Transverse colon (tissue), 4 donors: ENCODE data around the gene TP53BP2. TPM values are rescaled to one million over a fixed set of nuclear protein-coding genes. Genes with fewer than 3 reads are reported as not detected.

ENCODE experiments used
- DNase-seq: peaks from one replicate; pipeline ENCODE4 v3.0.0-alpha.2; 2019
- H3K27ac ChIP-seq, 4 donors: fragments of 200-600 bp; sonication (generic); 2 replicates each; pipeline ENCODE4 v1.5.1; 2016 to 2018; ENCODE audit warnings: inconsistent platforms in 4 of 4
- H3K27me3 ChIP-seq: fragments of 200-600 bp; sonication (generic); 2 replicates; pipeline ENCODE4 v1.5.1; 2017; ENCODE audit warnings: inconsistent platforms
- H3K36me3 ChIP-seq, 4 donors: fragments of 200-600 bp; sonication (generic); 2 replicates each; pipeline ENCODE4 v1.5.1; 2017 to 2019; ENCODE audit warnings: inconsistent platforms in 4 of 4
- H3K4me1 ChIP-seq, 4 donors: fragments of 200-600 bp; sonication (generic); 2 replicates each; pipeline ENCODE4 v1.5.1; 2017 to 2020; ENCODE audit warnings: inconsistent platforms in 4 of 4
- H3K4me3 ChIP-seq, 4 donors: fragments of 200-600 bp; sonication (generic); 1 replicate in 1 of 4; 2 replicates in 3 of 4; pipeline versions ENCODE4 v1.5.1 to v1.6.1; 2017 to 2019; ENCODE audit warnings: inconsistent platforms in 4 of 4
- H3K9me3 ChIP-seq, 2 donors: fragments of 200-600 bp; sonication (generic); 2 replicates each; pipeline ENCODE4 v1.5.1; 2017 to 2019; ENCODE audit warnings: inconsistent platforms in 2 of 2
- EP300 ChIP-seq: sonication (generic); formaldehyde crosslinking; IDR thresholded peaks from one replicate; pipeline ENCODE4 v1.6.1; 2017; ENCODE audit warnings: antibody characterized with exemption, low read depth
- POLR2A ChIP-seq: fragments of 450-650 bp; IDR thresholded peaks from one replicate; pipeline ENCODE4 v1.6.1; 2016; ENCODE audit warnings: antibody characterized with exemption, mild to moderate bottlenecking, moderate library complexity
- POLR2AphosphoS5 ChIP-seq, 3 donors: sonication (generic); formaldehyde crosslinking; IDR thresholded peaks; one replicate each; pipeline ENCODE4 v1.6.1; 2016; ENCODE audit warnings: antibody characterized with exemption in 3 of 3
- WGBS, 2 donors: methylation state at CpG; one replicate each; pipeline ENCODE4 v1.1.5; 2018; ENCODE audit warnings: low coverage in 1 of 2; 5-methylcytosine and 5-hydroxymethylcytosine counted together
- in situ Hi-C, 4 donors: fragments of 200-750 bp; cut with MboI; loops; one replicate each; pipeline versions ENCODE4 v1.15.0 to v1.15.1; 2017; ENCODE audit warnings: low sequenced_read_pairs in 3 of 4, low pct_ligation_motif_present in 1 of 4, low pct_unique_long_range_greater_than_20kb in 1 of 4
- intact Hi-C: fragments of 100-400 bp; cut with DNase I; formaldehyde crosslinking; loops from one replicate; pipeline ENCODE4 v1.15.1; 2023; ENCODE audit warnings: low total_unique reads
- total RNA-seq, 4 donors: library from RNA; depleted of rRNA; stranded (reverse); fragments of >200 nt; gene quantifications; one replicate each; pipeline ENCODE4 v1.1.0, GENCODE V29; 2016
- TF ChIP-seq, protein P1 (sequence below), 5 experiments: fragments of 200-600 bp in 3 of 5; fragments of 450-650 bp in 2 of 5; sonication (generic) in 3 of 5; IDR thresholded peaks; 1 replicate in 2 of 5; 2 replicates in 3 of 5; pipeline ENCODE4 v1.5.1; 2016 to 2017; ENCODE audit warnings: antibody characterized with exemption in 5 of 5, inconsistent platforms in 3 of 5, mild to moderate bottlenecking in 2 of 5, moderate library complexity in 1 of 5

The TP53BP2 gene
- total RNA-seq, 4 donors from 2014 or later, result 11.9 to 82.7 (median 31.2) TPM

DNA sequence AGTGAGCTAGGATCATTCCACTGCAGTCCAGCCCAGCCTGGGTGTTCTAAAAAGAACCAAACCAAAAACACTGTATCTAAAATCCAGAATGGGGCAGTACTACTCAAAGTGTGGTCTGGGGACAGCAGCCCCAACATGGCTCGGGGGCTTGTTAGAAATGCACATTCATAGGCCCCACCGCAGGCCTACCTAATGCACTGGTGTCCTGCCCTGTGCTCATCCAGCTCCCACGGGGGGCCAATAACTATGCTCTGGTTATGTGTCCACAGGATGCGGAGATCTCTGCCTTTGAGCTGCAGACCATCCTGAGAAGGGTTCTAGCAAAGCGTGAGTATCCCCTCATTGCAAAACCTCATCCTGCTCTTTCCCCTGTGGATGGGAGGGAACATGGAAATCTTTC lies 81.9 kb downstream of the TP53BP2 start:
- DNase-seq, result no peak
- TF ChIP-seq, protein P1, sequence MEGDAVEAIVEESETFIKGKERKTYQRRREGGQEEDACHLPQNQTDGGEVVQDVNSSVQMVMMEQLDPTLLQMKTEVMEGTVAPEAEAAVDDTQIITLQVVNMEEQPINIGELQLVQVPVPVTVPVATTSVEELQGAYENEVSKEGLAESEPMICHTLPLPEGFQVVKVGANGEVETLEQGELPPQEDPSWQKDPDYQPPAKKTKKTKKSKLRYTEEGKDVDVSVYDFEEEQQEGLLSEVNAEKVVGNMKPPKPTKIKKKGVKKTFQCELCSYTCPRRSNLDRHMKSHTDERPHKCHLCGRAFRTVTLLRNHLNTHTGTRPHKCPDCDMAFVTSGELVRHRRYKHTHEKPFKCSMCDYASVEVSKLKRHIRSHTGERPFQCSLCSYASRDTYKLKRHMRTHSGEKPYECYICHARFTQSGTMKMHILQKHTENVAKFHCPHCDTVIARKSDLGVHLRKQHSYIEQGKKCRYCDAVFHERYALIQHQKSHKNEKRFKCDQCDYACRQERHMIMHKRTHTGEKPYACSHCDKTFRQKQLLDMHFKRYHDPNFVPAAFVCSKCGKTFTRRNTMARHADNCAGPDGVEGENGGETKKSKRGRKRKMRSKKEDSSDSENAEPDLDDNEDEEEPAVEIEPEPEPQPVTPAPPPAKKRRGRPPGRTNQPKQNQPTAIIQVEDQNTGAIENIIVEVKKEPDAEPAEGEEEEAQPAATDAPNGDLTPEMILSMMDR (IDR thresholded peaks at IDR 0.05), result no peak
- no peak for TF ChIP-seq POLR2AphosphoS5 (IDR thresholded peaks at IDR 0.05)
- no peak for TF ChIP-seq POLR2A
- TF ChIP-seq EP300, result no peak
- Histone ChIP-seq H3K27me3 (no peaks in the 10 kb centered on the region), H3K27ac (no peak overlapping the region), H3K4me1 (no peaks in the 10 kb centered on the region), H3K36me3 (peaks cover 0 to 47% (median 14%) of the 10 kb centered on the region in 4 donors), H3K4me3 (no peak overlapping the region), H3K9me3 (no peaks in the 10 kb centered on the region)
- in situ Hi-C loops (no loop called here), intact Hi-C loops (no loop called here)
- 93 to 100% methylated on average over 1 to 5 of the region's 5 CpGs for WGBS, 2 donors

DNA sequence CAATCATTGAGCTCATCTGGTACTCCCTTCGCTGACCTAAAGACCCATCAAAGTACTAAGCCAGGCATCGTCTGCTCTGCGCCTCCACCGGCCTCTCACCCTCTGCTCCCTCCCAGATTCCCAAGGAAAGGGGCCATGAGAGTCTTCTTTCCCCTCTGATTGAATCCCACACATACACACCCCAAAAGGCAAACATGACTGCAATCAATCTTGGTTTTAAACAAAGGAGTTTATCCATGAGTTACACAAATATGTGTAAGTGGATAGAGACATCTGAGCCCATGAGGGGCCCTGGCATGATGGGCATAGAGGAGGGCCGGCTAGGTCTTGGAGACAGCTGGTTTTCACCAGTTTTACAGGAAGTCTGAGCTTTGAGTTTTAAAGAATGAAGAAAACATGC lies 82.5 kb downstream of the TP53BP2 start:
- Histone ChIP-seq H3K9me3 (no peaks in the 10 kb centered on the region), H3K27ac (no peak overlapping the region), H3K4me3 (no peak overlapping the region), H3K4me1 (no peaks in the 10 kb centered on the region), H3K27me3 (no peaks in the 10 kb centered on the region), H3K36me3 (peaks cover 0 to 51% (median 14%) of the 10 kb centered on the region in 4 donors)
- TF ChIP-seq, protein P1 (IDR thresholded peaks at IDR 0.05), result no peak
- TF ChIP-seq EP300 (no peak), POLR2A (no peak), POLR2AphosphoS5 (IDR thresholded peaks at IDR 0.05) (no peak)
- in situ Hi-C loops, result no loop called here
- intact Hi-C loops, result no loop called here
- DNase-seq, result no peak
- 80 to 93% methylated on average over 2 to 5 of the region's 5 CpGs for WGBS, 2 donors

DNA sequence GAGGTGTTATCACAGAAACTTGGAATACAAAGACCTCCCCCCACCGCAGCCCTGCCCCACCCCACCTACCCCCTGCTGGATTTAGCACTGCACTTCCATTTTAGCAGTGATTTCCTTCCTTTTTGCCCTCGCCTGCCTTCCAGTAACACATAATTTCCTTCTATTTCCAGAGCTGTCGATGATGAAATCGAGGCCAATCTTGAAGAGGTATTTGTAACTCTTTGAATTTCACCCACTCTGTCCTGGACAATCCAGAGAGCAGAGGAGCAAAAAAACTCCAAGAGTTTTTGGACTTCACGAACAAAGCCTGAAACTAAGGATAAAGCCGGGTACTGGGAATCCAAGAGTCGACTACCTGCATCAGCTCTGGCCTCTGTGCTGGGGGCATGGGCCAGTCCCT lies 84.3 kb downstream of the TP53BP2 start:
- TF ChIP-seq EP300, result no peak
- TF ChIP-seq POLR2A, result no peak
- TF ChIP-seq POLR2AphosphoS5 (IDR thresholded peaks at IDR 0.05), result no peak
- Histone ChIP-seq H3K9me3 (no peaks in the 10 kb centered on the region), H3K27ac (no peak overlapping the region), H3K4me3 (no peak overlapping the region), H3K27me3 (no peaks in the 10 kb centered on the region), H3K4me1 (no peaks in the 10 kb centered on the region), H3K36me3 (peaks cover 0 to 55% (median 14%) of the 10 kb centered on the region in 4 donors)
- intact Hi-C loops (no loop called here), in situ Hi-C loops (no loop called here)
- WGBS, 2 donors, result 85 to 88% methylated on average over 7 of the region's 7 CpGs
- no peak for DNase-seq

DNA sequence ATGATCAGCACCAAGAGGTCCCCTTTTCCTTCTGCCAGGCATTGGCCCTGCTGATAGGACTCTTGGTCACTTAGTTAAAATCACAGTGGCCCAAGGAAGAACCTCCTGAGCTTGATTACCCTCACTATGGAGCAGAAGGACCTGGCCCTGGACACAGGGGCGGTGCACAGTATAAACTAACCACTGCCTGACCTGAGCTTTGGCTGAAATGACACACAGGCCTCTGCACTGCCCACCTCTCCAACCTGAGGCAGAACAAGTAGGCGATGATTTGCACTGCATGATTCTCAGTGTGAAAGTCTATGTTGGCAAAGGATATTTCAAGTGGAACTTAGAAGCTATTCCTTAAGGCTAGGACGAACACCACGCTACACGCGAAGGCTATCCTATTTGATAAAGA lies 84.9 kb downstream of the TP53BP2 start:
- whole genome bisulfite sequencing, 2 donors, result 83 to 92% methylated on average over 4 to 6 of the region's 6 CpGs
- Histone ChIP-seq H3K9me3 (no peaks in the 10 kb centered on the region), H3K36me3 (peaks cover 0 to 60% (median 14%) of the 10 kb centered on the region in 4 donors), H3K4me3 (no peak overlapping the region), H3K27ac (no peak overlapping the region), H3K4me1 (no peaks in the 10 kb centered on the region), H3K27me3 (no peaks in the 10 kb centered on the region)
- TF ChIP-seq, protein P1 (IDR thresholded peaks at IDR 0.05), result no peak
- TF ChIP-seq EP300 (no peak), POLR2AphosphoS5 (IDR thresholded peaks at IDR 0.05) (no peak), POLR2A (no peak)
- intact Hi-C loops, result no loop called here
- in situ Hi-C loops, result no loop called here
- no peak for DNase-seq

DNA sequence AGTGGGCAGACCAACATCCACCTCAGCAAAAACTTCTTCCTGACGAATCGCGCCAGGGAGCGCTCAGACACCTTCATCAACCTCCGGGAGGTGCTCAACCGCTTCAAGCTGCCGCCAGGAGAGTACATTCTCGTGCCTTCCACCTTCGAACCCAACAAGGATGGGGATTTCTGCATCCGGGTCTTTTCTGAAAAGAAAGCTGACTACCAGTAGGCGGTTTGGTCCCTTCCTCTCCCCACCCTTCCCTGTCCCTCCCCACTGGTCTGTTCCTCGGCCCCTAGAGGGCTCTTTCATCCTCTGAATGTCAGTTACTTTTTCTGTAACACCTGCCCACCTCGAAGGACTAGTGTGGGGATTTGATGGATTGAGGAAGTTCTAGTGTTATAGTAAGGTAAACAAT lies 86.5 kb downstream of the TP53BP2 start:
- WGBS, 2 donors, result 87 to 88% methylated on average over 10 to 13 of the region's 13 CpGs
- H3K27ac ChIP-seq, result no peak overlapping the region
- H3K4me1 ChIP-seq, result no peaks in the 10 kb centered on the region
- no peaks in the 10 kb centered on the region for H3K27me3 ChIP-seq
- TF ChIP-seq POLR2AphosphoS5 (IDR thresholded peaks at IDR 0.05) (no peak), POLR2A (no peak), EP300 (no peak)
- TF ChIP-seq, protein P1 (IDR thresholded peaks at IDR 0.05), result no peak
- in situ Hi-C loops, result loop anchor here in 1 of 4 donors (10.0 kb wide), 1 partner anchor 54 kb away; no protein-coding TSS in a partner anchor
- DNase-seq, result no peak
- intact Hi-C loops, result no loop called here
- no peaks in the 10 kb centered on the region for H3K9me3 ChIP-seq
- no peak overlapping the region for H3K4me3 ChIP-seq
- peaks cover 0 to 62% (median 19%) of the 10 kb centered on the region in 4 donors for H3K36me3 ChIP-seq
